Activated CD4-positive, alpha-beta T cell treated with anti-CD3 and anti-CD28 coated beads, Interleukin-2, amount 50 U/mL, for 24 hours (primary cell): ENCODE measurements around the gene PLXNA1.

Source experiments
- DNase-seq, 2 donors: peaks; one replicate each; pipeline ENCODE4 v3.0.0-alpha.2; 2020; ENCODE audit warnings: low read depth in 1 of 2, low spot score in 1 of 2

Gene PLXNA1

DNA sequence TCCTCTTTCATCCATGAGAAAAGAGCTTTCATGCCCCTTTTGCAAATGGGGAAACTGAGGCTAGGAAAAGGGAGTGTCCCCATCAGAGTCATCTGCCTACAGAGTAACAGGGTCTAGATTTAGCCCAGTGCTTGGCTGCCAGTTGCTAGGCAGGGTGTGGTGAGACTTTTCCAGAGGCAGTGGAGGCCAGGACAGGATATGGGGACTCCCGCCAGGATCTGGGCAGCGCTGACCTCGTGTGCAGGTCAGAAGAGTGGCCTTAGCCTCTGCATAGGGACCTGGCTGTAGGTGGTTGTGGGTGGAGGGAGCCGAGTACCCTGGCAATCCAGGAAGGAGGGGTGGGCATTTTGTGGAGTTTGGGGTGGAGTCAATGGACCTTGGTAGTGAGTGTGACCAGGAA is 4.2 kb downstream of the PLXNA1 start:
- no peak for DNase-seq

DNA sequence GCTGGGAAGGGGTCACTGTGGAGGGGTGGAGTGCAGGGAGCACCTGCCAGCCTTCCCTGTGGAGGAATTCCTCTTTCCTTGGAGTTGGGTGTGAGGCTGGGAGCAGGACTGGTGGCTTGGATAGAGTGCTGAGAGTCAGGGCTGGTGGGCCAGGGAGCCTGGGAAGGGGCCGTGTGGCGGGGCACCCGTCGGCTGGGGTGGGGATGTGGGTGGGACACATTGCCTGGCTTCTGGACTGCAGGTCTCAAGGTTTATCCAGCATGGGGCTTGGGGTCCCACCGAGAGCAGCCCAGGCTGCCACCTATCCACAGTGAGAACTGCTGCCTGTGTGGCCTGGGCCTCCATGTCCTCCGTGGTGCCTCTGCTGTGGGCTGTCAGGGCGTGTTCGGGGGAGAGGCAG is 4.7 kb downstream of the PLXNA1 start:
- DNase-seq: no peak

DNA sequence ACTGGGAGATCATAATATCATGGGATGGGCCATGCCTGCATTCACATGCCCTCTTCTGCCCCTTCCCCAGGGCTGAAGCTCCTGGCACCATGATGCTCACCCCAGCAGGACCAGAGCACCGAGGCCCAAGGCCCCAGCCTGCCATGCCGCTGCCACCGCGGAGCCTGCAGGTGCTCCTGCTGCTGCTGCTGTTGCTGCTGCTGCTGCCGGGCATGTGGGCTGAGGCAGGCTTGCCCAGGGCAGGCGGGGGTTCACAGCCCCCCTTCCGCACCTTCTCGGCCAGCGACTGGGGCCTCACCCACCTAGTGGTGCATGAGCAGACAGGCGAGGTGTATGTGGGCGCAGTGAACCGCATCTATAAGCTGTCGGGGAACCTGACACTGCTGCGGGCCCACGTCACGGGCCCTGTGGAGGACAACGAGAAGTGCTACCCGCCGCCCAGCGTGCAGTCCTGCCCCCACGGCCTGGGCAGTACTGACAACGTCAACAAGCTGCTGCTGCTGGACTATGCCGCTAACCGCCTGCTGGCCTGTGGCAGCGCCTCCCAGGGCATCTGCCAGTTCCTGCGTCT is 5.6 kb downstream of the PLXNA1 start:
- no peak for DNase-seq

DNA sequence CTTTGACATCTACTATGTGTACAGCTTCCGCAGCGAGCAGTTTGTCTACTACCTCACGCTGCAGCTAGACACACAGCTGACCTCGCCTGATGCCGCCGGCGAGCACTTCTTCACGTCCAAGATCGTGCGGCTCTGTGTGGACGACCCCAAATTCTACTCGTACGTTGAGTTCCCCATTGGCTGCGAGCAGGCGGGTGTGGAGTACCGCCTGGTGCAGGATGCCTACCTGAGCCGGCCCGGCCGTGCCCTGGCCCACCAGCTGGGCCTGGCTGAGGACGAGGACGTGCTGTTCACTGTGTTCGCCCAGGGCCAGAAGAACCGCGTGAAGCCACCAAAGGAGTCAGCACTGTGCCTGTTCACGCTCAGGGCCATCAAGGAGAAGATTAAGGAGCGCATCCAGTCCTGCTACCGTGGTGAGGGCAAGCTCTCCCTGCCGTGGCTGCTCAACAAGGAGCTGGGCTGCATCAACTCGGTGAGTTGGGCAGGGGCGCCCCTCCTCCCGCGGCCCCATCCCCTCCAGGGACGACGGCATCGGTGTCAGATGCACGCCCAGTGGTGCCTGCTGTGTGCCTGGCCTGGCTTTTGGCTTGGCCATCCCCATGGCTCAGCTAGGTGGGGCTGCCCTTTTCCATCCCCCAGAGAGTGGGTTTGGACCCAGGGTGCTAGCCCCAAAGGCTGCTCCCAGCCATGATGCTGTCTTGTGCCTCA is 6.6 kb downstream of the PLXNA1 start:
- DNase-seq: no peak

DNA sequence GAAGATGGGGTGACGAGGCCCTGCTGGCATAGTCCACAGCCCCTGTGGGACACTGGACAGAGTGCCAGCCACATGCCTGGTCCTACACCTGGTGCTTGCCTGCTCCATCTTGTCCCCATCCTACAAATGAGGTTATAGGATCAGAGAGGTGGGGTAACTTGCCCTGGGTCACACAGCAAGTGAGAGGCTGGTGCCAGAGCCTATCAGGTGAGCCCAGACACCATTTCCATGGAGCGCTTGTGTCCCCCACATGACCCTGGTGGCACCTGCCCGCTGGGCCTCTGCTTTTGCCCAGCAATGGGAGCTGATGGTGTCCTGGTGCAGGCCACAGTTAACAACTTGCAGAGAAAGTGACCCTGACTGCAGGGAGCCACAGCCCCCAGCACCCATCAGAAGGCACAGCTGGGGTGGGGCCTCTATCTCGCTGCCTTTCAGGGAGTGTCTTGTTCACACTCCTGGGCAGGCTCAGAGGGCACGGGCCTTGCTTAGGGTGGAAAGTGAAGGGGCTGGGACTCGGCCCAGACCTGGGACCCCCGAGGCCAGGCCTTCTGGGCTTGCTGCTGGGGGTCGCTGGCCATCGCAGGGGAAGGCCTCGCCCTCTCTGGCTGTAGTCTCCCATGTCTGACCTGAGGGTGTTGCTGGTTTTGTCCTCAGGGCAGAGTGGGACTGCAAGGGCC is 7.2 kb downstream of the PLXNA1 start:
- DNase-seq: no peak

DNA sequence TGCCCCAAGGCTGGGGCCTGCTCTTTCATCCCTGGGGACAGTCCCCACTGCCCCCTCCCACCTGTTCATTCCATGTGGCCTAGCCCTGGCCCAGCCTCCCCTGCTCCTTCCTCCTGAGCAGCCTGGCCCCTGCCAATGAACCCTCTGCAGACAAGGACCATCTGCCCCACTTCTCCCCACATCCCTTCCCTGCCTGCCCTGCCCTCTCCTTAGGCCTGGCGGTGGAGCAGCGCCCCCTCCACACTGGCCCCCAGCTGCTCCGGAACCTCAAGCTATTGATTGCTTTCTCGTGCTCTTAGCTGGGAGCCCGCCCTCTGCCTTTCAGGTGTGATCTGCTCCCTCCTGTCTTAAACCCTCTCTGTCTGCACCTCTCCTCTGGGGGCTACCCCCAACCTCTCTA is 8.0 kb downstream of the PLXNA1 start:
- DNase-seq: no peak

DNA sequence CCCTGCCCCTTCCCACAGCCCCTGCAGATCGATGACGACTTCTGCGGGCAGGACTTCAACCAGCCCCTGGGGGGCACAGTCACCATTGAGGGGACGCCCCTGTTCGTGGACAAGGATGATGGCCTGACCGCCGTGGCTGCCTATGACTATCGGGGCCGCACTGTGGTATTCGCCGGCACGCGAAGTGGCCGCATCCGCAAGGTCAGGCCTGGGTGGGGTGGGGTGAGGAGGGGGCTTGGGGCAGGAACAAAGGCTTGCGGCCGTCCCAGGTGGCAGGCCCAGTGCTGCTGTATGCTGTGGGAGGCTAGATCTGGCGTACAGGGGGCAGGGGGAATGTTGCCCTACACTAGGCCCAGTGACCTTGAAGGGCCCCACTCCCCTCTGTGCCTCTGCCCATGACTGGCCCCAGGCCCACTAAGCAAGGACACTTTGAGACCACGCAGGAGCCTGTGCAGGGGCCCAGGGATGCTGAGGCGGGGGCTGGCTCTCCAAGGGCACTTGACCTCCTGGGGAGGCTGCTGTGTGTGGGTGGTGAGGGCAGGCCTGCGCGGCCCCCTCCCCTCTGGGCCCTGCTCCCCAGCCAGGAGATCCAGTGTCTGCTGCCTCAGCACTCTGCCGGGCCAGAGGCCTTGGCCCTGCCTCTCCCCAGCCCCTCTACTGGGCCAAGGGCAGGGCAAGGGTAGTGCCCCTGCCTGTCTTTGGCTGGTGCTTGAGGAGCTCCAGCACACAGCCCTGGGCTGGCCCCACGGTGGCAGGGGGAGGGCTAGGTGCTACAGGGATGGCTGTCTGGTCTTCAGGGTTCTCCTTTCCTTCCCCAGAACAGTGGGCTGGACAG is 8.7 kb downstream of the PLXNA1 start:
- no peak for DNase-seq

DNA sequence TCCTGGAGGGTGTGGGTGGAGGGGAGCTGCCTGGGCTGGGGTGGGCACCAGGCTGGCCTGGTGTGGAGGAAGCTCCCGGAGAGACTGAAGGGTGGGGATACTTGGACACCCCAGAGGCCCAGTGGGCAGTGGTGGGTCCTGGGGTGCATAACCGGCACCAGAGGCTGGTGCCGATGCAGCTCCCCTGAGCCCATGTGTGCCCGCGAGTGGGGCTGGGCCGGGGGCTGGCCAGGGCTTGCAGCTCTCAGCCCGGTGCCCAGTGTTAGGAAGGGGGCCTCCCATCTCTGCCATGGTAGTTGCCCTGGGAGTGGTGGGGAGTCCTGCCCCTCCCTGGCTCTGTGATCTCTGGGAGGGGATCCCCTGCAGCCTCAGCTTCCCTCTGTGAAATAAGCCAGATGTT is 9.3 kb downstream of the PLXNA1 start:
- no peak for DNase-seq

DNA sequence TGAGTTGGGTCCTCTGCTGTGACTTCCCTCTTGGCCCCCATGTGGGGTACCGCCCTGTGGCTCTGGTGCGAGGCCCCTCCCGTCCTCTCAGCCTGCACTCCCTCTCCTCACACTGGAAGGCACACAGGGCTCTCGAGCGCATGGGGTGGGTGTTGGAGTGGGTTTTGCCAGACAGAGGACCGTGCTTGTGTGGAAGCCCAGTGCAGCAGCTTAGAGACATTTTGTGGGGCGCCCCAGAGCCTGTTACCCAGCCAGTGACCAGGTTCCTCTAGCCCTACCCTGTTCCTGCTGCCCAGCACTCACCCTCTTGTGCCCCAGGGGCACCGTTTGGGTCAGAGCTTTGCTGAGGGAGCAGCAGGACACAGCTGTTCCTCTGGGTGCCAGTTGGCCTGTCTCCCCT is 9.9 kb downstream of the PLXNA1 start:
- no peak for DNase-seq

DNA sequence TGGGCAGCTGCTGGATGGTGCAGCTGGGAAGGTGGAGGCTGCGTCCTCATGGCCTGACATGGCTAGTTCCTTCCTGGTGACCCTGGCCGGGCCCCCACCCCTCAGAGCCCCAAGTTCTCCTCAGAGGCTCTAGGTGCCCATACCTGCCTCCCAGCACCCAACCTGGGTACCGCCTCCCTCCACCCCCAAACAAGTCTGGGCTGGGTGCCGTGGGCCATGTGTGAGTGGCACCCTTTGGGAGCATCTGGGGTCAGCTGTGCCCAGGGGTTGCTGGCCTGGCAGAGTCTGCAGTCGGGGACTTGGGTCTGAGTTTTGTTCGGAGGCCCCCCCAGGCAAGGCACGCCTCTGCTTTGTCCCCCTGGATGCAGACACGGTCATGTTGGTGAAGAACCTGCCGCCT is 10.5 kb downstream of the PLXNA1 start:
- DNase-seq: no peak

DNA sequence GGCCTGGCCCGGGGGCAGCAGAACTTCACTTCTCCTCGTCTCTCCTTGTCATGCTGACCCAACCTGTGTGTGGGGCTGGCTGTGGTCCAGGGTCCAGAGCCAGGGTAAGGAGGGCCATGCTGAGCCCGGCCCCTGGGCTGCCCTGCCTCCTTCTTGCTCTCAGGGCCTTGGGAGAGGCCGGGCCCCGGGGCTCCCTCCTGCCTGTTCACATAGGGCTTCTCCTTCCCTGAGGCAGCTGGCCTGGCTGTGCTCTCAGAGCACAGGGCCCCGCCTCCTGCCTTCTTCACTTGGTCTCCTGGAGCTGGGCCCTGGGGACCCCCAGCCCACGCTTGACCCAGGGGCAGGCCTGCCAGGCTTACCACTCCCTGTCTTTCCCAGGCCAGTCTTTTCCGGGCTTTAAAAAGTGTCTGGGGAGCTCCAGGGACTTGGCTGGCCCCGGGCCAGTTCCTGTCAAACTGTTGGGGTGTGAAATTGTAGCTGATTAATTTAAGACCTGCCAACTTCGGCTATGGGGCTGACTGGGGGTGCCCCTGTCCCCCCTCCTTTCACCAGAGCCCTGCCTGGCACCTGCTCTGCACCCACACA is 11.8 kb downstream of the PLXNA1 start:
- DNase-seq: no peak

DNA sequence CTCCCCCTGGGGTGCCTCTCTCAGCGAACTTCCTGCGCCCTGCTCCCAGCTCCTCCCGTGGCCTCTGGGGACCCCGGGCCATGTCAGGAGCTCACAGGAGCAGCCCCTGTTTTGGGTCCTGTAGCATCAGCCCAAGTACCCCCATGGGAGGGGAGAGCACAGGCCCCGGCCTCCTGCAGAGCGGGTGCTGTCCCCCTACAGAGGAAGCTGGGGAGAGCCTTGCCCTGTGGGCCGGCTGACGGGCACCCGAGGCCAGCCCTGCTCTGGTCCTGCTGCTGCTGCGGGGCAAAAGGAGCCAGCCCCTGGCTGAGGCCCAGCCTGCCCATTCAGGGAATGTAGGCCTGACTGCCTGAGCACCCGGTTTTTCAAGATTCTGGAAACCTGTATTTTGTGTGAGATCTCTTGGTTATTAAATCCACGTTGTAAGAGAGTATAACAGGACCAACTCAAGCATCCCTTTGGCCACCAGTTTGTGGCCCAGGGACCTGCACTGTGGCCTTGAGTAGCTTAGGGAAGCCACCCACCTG is 12.4 kb downstream of the PLXNA1 start:
- DNase-seq: no peak

DNA sequence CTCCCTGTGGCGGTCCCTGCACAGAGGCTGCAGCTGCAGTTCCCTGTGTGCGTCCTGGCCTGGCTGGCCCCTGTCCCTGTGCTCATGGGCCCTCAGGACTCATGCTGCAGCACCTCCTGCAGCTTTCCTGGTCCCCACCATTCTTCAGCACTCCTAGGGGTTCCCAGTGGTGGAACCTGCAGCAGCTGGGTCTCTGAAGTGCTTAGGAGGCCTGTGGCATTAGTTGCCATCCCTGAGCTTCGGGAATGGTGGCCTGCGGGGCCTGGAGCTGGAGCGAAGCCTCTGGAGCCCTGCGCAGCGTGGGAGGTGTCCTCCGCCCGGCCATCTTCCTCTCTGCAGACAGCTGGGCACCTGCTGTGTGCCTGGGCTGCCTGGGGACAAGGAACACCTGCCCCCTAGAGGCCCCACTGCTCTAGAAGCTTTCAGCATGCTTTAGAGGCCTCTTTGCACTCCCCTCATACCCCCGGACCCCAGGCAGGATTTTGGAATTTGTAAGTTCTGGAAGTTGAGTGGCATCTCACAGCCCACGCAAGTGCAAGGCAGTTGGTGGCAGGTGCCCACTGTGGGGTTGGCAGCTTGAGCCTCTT is 13.1 kb downstream of the PLXNA1 start:
- no peak for DNase-seq

DNA sequence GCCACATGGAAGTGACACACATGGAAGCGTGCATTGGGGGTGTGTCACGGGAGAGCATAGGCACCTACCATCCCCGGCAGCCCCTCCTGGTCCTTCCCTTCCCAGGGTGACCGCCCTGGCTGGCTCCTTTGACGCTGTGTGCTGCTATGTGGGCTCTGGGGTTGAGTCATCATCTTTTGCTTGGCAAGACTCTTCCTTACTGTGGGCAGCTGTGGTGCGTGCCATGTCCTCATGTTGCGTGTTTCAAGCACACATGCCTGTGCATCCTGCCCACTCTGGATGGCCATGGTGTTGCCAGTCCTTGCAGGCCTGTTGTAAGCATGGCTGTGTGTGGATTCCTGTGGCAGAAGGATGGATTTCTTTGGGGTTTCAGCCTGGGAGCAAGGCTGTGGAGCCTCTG is 14.0 kb downstream of the PLXNA1 start:
- DNase-seq: no peak

DNA sequence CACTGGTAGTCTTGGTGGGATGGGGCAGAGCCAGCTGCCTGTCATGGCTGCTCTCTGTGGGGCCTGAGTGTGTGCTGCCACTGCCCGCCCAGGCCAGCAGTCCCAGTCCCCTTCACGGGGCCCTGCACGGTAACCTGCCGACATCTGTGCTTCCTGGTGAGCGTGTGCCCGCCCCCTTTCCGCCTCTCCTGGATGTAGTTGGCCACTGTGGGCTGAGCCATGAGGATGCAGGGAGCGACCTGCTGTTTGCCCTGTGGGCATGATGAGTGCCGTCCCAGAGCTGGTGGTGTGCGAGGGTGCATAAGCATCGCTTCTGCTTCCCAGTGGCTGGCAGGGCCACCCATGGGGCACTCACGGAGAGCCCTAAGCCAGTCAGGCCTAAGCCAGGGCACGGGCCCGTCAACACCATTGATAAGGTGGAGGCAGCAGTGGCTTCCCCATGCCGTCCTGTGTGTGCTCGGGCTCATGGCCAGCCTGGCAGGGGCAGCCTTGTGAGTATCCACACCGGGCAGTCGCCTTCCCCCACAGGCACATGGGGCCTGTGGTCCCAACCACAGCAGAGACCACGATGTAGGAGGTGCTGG is 14.6 kb downstream of the PLXNA1 start:
- no peak for DNase-seq

DNA sequence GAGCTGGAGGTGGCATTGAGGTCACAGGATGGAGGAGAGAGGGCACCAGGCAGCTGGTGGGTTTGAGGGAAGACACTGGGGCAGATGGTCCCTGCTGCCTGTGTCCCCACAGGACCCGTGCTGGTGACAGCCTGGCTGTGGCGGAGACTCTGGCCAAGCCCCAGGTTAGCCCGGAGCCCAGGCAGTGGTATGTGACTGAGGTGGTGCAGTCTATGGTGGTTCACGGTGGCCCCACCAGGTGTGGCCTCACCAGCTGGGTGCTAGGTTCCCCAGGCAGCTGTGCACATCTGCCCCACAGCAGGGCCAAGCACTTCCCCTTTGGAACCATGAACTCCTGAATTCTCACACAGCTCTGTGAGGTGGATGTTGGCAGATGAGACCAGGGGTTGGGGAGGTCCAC is 15.4 kb downstream of the PLXNA1 start:
- no peak for DNase-seq

DNA sequence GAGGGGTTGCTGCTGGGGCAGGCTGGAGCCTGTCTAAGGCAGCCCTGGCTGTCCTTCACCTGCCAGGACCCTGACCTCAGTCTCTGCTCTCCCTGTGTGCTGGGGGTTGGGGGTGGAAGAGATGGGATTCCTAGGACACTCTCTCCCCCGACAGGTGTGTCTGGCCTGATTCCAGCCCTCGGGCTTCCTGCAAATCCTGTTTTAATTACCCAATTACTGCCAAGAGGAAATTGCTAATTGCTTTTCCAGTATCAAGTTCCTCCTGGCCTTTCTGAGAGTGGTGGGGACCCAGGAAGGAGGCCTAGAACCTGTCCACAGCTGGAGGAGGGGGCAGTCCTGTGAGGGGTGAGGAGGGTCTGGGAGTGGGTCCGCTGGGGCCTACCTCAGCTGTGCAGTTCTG is 15.8 kb downstream of the PLXNA1 start:
- DNase-seq: no peak

DNA sequence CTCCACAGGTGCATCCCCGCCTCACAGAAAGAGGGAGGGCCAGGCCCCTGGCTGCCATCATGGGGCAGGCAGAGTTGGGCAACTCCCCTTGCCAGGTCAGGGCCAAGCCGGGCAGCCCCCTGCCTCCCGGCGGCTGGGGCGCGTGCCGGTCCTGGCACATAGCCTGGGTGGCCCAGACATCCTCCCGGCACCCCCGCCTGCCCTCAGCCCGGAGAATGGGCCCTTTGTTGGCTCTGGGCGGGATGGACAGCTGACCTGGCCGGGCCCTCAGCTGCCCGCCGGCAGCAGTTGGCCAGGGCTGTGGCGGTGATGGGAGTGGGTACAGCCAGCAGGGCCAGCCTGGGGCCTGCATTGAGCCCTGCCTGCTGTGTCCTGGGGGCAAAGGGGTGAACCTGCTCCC is 16.5 kb downstream of the PLXNA1 start:
- no peak for DNase-seq

DNA sequence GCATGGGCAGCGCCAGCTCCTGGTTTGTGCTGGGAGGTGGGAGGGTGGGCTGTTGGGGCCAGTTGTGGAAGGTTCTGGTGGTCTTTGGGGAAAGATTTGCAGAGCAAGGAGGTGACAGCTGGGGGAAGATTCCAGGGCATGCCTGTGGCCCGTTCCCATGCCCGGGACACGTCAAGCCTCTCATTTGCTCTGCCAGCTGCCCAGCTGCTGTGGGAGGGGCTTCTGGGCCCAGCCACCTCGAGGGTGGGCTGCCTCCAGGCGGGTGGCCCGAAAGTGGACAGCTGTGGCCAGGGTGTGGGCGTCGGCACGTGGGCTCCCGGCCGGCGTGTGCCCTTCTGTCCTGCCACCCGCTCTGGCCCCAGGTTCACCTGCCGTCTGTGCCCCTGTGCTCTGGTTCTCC is 17.2 kb downstream of the PLXNA1 start:
- no peak for DNase-seq

DNA sequence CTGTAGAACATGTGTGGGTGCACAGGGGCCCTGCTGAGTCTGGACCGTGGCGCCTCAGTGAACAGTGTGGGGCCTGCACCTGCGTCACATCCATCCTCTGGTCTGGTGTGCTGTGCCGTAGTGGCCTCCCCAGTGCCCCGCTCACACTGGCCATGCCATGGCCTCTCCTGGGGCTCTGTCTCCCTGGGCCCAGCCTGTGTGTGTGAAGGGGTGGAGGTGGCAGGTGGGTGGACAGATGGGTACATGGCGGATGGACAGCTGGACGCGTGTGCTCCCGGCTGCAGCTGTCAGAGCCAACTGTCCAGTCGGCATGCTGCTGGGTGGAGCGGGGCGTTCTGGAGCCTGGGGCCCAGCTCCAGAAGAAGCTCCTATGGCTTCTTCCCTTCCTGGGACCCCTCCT is 17.8 kb downstream of the PLXNA1 start:
- no peak for DNase-seq
